Stimulated activated CD8-positive, alpha-beta memory T cell treated with anti-CD3 and anti-CD28 coated beads, Interleukin-12 subunit alpha, Interleukin-12 subunit beta, amount 100 ng/mL, for 24 hours (primary cell): ENCODE data around the gene GORASP1.

Experiments used
- DNase-seq: peaks from one replicate; pipeline ENCODE4 v3.0.0-alpha.2; 2020; ENCODE audit errors: extremely low read depth

The GORASP1 gene

GRCh38 chr3:39141171-39141995 lies 34.0 kb upstream of the GORASP1 start:
- DNase-seq, result no peak

DNA sequence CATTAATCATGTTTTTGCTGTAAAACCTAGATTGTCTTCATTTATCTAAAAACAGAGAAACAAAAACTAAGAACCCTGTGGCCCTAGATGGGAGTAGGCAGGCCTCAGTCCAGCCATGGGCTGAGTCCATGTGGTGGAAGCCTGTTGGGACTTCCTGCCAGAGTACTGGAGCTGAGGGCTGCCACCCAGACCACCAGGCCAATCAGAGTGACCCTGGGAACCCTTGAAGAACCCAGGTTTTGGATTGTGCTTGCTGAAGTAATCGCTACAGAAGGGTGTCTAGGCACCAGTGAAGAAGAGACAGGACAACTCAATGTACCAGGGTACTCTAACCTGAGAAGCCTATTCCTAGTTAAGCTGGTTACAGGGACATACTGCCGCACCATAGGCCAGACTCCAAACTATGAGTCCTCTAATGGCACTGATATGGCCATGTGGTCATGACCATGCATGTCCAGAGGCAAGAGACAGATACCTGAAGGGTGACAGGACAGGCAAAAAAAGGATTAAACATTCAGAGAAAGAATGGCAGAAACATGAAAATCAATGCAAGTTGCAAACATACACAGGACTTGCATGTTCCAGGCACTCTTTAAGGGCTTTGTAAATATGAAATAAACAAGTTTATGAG lies 33.0 kb upstream of the GORASP1 start:
- DNase-seq, result no peak

GRCh38 chr3:39139442-39139841 lies 32.0 kb upstream of the GORASP1 start:
- DNase-seq, result no peak

DNA sequence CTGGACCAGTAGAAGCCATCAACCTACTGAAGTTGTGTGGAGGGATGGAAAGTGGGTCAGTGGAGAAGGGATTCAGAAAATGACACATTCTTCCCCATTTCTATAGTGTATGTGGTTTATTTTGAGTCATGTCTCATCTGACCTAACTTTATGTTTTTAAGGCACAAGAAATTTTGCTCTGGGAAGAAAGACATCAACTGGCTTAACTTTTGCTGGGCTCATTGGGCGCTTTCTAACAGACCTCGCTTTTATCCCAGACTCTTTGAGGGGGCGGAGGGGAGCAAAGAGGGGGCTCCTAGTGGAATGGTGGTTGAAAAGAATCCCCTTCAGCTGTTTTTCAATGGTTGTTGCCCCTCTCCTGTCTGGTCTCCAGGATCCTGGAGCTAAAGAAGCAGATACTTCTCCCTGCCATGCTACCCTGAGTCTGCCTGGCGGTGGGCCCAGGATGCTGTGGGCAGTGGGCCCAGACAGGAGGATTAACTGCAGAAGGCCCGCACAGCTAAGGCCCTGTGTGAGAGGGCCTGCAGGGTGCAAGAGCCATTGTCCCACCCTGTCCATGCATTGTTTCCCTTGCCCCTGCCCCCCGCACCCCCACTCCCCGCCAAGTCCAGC lies 31.5 kb upstream of the GORASP1 start:
- no peak for DNase-seq

DNA sequence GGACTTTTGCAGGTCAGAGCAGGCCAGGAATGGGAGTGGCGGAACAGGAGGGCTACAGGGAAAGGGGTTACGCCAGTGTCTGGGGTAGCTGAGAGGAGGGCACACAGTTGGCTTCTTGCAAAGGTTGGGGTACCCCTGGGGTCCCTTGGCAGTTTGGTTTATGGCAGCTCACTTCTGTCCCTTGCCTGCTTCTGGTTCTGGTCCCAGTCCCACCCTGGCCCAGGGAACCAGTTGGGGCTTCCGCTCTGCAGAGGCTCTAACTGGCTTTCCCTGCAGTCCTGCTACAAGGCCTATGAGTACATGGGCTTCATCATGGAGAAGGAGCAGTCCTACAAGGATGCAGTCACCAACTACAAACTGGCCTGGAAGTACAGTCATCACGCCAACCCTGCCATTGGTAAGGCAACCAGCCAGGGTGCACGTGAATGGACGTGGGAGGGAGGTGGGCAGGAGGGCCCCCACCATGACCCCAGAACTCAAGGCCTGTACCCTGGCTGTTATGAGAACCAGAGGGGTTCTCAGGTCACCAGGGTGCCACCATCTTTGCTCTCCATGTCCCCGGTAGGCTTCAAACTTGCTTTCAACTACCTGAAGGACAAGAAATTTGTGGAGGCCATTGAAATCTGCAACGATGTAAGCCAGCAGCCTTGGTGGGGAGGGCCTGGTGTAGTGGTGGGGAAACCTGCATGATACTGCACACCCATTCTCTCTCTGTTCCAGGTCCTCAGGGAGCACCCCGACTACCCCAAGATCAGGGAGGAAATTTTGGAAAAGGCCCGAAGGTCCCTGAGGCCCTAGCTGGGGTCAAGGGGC lies 30.8 kb upstream of the GORASP1 start:
- DNase-seq, result no peak

- DNase-seq, result no peak
Measured at GRCh38 chr3:39137435-39137936, 30.1 kb upstream of the GORASP1 start.

GRCh38 chr3:39136533-39137434 lies 29.4 kb upstream of the GORASP1 start:
- no peak for DNase-seq

DNA sequence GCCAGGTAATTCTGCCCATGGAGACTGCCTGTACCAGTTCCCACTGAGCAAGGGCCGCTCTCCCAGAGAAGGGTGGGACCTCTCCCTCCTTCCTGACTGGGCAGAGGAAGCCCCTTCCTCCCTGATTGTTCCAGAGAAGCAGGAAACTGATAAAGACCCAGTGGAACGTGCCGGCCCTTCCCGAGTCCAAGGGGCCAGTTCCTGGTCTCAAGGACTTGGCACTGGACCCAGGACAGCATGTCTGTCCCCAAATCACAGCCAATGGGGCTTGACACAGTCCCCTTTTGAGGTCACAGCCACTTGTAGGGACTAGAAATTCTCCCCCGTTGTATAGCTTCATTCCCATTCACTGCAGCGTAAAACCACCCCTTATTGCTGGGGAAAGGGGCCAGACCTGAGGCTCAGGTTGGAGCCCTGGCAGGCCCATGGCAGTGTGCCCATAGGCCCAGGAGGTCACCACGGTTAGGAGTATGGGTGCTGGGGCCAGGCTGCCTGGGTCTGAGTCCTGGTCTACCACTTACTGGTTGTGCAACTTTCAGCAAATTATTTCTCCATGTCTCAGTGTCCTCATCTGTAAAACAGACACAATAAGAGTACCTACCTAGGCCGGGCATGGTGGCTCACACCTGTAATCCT lies 27.9 kb upstream of the GORASP1 start:
- no peak for DNase-seq

DNA sequence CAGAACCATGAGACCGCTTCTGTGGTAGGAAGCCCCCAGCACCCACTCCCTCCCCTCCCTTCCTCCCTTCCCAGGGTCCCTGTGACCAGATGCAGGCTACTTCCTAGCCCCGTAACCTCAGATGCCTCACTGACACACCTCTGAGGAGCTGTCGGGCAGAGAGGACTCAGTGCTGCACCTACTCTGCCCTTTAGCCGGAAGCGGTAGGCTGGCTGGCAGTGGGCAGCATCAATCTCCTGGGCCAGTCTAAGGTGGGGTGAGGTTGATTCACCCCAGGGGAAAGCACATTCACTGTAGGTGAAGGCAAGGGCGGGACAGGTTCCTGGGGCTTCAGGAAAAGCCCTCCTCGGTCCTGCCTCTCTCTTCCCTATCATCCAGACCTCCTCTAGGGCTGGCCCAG lies 26.9 kb upstream of the GORASP1 start:
- no peak for DNase-seq

DNA sequence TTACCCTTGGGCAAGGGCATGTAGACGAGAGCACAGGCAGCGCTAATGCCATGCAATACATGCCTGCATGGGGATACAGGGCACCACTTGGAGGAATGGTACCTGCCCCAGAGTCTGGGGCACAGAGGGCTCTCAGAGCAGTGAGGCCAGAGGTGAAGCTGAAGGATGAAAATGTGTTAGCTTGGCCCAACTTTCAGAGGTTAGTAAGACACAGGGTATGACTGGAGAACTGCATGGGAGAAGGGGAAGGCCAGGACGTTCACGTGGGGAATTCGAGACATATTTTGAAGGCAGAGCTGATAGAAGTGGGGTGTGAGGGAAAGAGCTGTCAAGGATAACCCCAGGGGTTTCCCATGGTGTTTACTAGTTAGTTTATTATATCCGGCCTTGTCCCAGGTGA lies 26.4 kb upstream of the GORASP1 start:
- DNase-seq, result no peak

DNA sequence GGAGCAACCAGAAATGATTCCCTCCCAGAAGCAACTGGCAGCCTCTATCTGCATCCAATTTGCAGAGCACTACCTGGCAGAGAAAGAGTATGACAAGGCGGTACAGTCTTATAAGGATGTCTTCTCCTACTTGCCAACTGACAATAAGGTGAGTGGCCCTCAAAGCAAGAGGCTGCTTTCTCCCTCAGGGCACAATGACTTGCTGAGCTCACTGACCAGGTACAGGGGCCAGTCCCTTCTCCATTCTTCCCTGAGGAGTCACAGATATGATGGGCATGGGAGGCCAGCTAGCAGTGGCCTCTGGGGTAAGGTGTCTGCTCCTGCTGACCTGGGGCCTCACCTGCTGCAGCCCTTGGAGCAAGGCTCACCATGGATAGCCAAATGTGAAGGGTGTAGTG lies 25.7 kb upstream of the GORASP1 start:
- DNase-seq, result no peak

DNA sequence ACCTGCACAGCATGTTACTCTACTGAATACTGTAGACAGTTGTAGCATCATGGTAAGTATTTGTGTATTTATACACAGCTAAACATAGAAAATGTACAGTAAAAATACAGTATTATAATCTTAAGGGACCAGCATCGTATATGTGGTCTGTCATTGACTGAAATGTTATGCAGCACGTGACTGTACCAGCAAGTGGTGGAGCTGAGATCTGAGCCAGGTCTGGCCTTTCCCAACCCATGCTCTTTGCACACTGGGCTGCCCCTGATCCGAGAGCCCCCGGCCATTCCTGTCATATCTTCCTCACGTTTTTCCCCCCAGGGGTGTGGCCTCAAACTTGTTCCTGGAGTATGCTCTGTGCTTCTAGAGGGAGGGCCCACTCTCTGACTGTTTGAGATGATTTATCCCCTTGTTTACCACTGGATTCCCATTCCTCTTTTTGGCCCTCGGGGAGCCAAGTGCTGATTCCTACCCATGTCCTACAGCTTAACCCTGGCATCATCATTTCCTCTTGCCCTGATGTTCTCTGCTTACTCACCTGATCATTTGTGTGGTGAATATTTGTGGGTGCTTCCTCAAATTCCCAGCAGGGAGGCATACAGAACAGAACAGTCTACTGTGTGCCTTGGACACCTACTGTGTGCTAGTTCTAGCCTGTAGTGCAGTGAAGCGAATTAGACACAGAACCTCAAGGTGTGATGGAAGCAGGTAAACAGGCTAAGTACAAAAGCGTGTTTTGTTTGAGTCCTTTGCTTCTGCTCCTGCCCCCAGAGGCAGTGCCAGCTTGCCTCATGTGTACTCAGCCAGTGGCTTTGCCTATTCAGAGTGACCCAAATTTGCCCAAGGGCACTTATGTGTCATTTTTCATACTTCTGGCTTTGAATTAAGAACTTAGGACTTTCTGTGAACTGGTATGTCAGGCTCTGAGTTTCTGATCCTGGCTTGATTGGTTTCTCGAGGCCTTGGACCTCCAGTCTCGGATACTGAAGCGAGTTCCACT lies 25.0 kb upstream of the GORASP1 start:
- no peak for DNase-seq

GRCh38 chr3:39130693-39131265 lies 23.4 kb upstream of the GORASP1 start:
- no peak for DNase-seq

DNA sequence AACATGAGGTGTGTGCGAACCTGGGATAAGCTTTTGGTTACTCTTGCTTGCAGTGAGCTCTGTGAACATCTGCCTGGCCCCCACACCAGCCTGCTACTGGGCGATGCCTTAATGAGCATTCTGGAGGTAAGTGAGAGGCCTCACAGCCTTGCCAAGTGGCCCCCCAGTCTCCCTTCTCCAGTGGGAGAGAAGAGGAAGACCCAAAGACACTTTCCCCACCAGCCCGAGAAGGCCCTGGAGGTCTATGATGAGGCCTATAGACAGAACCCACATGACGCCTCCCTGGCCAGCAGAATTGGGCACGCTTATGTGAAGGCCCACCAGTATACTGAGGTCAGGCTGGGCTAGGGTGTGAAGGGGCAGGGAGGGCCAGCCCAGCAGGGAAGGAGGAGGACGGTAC lies 22.6 kb upstream of the GORASP1 start:
- DNase-seq, result no peak

GRCh38 chr3:39128951-39129350 lies 21.5 kb upstream of the GORASP1 start:
- DNase-seq, result no peak

DNA sequence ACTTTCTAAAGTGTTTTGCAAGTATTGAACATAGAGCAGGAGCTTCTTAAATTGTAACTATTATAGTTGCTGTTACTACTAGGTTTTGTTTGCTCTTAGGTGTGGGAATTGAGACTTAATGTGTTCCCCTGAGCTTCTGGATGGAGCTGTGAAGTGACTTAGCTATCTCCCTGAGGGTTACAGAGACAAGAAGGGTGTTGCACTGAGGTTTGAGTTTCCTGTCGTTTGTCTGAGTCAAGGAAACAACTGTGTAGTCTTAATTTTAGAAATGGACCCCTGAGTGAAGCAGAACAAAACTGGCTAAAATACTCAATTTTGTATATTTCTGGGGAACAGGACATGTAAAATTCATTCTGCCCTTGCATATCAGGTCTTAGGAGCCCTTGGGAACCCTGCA lies 20.5 kb upstream of the GORASP1 start:
- no peak for DNase-seq

GRCh38 chr3:39127269-39127907 lies 20.0 kb upstream of the GORASP1 start:
- DNase-seq, result no peak

- DNase-seq, result no peak
Measured at GRCh38 chr3:39126532-39127071, 19.2 kb upstream of the GORASP1 start.
